ENCODE data around the gene CAT.

Gene CAT

DNA sequence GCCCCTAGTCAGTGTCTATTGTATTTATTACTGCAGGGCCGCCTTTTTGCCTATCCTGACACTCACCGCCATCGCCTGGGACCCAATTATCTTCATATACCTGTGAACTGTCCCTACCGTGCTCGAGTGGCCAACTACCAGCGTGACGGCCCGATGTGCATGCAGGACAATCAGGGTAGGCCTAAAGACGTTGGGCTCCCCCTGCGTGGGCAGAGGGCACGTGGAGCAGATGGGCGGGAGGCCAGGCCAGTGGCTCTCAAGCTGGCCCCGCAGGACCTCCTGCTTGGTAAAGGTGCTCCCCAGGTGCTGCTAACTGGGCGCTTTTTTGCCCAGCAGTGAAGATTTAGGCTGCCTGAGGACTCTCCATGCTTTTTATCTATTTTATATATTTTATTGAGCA lies 22.5 kb downstream of the CAT start:
- no peak for DNase-seq

- DNase-seq: no peak
Observed at GRCh38 chr11:34464591-34465051, 25.9 kb downstream of the CAT start.

- DNase-seq: no peak
Observed at GRCh38 chr11:34466802-34467488, 28.2 kb downstream of the CAT start.

GRCh38 chr11:34468209-34468841 lies 29.6 kb downstream of the CAT start:
- DNase-seq: no peak

- DNase-seq: no peak
Observed at GRCh38 chr11:34473603-34474169, 35.0 kb downstream of the CAT start.

GRCh38 chr11:34475656-34476055 lies 36.9 kb downstream of the CAT start:
- no peak for DNase-seq

GRCh38 chr11:34476849-34477248 lies 38.1 kb downstream of the CAT start:
- no peak for DNase-seq

- no peak for DNase-seq
Observed at GRCh38 chr11:34478845-34479663, 40.3 kb downstream of the CAT start.

GRCh38 chr11:34480314-34480713 lies 41.6 kb downstream of the CAT start:
- no peak for DNase-seq

DNA sequence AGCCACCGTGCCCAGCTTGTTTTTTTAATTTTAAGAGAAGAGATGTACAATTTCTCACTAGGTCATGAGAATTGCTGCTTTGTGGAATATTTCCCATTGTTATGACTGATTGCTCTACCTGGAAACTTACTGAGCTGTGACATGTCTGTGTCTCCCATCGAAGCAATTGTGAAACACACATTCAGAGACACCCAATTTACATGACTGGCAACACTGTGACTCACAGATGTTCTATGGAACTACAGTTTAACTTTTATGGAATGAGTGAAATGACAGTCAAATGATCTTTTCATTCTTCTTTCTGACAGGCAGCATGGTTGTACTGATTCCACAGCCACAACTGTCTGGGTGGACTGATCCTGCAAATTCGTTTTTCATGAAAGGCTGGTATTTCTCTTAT lies 42.6 kb downstream of the CAT start:
- DNase-seq: no peak

DNA sequence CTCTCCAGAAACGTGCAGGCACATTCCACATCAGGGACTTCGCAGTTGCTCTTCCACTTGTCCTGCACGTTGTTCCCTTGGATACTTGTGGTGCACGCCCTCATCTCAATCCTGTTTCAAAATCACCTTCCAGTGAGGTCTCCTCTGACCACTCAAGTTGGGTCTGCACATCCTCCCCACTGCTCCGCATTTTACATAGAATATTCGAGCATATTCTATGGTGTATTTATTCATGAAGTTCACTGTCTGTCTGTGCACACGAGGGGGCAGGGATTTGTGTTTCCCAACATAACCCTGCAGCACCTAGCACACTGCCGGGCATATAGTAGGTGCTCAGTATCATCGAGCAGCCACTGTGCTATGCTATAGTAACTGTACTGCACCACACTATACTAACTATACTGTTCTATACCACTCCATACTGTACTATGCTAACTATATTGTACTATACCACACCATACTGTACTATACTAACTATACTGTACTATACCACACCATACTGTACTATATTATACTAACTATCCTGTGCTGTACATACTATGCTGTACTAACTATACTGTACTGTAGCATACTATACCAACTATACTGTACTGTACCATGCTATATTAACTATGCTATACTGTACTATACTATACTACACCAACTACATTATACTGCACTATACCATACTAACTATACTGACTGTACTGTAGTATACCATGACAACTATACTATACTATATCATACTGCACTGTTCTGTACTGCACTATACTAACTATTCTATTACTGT lies 44.6 kb downstream of the CAT start:
- DNase-seq: no peak

DNA sequence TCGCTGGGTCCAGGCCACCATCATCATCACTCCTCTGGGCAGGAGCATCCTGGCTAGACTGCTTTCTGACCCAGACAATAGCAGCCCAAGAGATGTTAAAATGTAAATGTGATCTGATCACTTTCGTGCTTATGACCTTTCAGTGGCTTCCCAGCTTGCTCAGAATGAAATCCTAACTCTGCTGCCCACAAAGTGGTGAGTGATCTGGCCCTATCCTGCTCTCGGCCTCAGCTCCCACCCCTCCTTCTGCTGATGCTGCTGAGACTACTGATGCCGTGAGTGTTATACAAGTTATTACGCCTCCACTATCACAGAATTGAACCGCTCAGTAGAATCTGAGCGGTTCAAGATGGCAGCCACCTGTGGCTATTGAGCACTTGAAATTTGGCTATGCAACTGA lies 48.7 kb downstream of the CAT start:
- DNase-seq: no peak

- DNase-seq: no peak
Observed at GRCh38 chr11:34488855-34489557, 50.3 kb downstream of the CAT start.

DNA sequence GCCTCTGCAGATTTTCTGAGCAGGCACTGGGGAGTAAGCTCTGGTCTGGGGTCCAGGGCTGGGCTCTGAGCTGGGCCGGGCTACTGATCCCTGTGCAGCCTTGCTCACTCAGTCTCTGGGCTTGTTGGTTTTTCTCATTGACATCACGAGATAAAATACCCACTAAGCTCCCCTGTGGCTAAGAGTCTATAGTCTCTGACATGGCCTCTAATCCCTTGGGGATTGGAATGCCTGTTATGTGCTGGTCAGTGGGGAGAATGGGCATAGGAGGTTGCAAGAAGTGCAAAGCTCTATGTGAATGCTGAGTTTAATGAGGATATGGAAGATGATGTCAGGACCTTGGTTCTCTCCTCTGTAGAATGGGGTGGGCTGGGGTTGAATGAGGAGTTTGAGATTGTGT lies 51.6 kb downstream of the CAT start:
- no peak for DNase-seq

DNA sequence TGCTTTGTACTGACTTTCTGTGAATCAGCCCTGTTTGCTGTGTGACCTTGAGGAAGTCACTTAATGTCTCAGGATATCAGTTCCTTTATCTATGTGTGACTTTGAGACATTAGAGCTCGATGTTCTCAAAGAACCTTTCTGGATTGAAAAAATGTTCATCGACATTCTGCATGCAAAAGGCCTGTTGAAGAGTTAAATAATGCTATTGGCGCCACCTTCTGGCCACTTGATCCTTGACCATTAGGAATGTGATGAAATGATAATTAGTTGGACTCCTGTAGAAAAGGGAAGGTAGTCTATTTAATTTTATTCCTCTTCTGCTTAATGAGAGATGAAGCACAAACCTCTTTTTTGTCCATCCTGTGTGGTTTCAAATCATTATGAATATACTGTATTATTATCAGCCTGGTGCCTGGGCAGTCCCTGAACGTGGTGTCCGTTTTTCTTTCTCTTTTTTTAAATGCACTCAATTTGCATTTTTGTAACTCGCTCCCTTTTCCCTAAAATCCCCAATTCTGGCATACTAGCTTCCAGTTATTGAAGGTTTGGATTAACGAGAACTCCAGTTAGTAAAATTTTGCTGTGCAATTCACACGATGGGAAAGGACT lies 54.2 kb downstream of the CAT start:
- peak; percentile 66 for DNase-seq

DNA sequence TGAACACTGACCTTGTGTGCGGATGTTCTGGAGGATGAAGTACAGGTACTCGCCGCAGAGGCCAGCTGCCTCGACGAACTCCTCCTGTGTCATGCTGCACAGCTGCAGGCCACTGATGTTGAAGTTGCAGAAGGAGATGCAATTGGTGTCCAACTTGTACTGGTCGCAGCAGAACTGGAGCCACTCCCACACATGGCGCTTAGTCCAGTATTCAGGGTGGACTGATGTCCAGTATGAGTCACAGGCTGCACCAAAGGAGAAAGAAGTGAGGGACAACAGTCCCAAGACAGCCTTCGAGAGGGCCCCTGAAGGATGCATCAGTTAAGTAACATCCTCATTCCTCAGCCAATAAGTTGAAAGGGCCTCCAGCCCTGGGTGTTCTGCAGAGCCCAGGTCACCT lies 54.7 kb downstream of the CAT start:
- no peak for DNase-seq

- no peak for DNase-seq
Observed at GRCh38 chr11:34493926-34494595, 55.3 kb downstream of the CAT start.

DNA sequence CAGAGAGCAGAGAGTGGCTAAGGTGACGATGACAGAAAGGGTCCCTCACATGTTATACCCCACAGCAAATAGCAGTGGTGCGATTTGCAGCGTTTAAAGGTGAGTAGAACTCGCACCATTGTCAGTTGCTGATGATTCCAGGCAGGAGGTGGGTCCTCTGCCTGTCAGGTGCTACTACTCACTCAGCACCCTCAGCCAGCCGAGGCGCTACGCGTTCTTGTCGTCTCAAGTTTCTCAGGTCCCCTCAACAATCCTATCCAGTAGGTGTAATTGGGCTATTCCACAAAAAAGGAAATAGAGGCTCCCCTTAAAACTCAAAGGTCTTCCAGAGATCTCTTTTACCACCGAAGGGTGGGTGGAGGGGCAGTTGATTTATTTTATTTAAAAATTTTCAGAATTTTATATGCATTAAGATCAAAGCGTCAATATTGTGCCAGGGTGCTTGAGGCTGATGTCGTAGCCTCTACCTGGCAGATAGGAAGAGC lies 56.5 kb downstream of the CAT start:
- no peak for DNase-seq

- peak; percentile 58 for DNase-seq
Observed at GRCh38 chr11:34495724-34496377, 57.1 kb downstream of the CAT start.
